ENCODE measurements around the gene SMIM11.
"Not testable (repeated sequence)": the region's sequence is repeated elsewhere in the genome, so short reads cannot be mapped to it uniquely, and the experiment has no call there.

The SMIM11 gene, protein sequence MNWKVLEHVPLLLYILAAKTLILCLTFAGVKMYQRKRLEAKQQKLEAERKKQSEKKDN

DNA sequence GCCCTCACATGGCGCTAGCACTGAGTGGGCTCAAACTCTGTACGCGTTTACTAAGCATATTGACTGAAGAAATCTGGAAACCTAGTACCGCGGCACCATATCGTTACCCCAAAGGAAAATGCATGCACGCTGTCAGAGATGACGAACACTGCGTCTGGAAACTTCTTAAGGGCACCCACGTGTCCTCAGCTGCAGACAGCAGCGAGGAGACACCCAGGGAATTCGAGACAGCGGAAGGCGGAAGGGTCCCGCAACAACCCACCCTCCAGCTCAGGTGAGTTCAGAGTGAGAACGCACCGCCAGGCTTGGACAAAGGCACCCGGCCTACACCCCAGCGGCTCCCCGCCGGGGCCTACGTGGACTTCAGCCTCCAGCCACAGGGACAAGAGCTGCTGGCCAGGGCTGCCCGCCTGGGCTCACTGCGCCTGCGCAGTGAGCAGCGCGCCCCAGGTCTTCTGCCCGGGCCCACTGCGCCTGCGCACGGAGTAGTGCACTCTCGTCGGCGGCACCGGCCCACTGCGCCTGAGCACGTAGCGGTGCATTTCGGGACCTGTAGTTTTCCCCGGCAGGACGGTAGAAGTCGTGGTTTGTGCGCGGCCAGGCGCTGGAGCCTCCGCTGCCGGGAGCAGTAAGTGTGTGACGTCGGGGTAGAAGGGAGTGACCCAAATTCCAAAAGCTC, at the start of gene SMIM11:
TSS of gene SMIM11 (plus strand) at position 568 of the 679 bp plus-strand sequence. CDS start 3,998 bp downstream, outside the sequence.
- DNase-seq = not testable (repeated sequence)

DNA sequence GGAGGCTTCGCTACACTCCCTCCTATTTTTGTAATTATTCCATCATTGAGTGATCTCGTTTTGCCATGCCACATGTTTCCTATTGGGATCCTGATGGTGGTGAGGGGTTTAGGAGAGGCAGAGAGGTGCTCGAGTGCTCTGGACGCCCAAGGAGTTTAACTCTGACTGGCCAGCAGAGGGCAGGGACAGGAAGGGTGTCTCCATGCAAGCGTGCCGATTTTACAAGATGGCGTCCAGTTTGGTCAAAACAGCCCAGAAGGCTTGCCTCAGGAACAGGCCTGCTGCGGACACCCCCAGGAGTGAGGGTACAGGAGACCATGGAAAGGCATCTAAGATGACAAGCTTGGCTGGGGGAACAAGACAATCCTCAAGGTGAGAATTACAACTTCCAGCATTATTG, 45.3 kb upstream of the SMIM11 start:
- no peak for DNase-seq

GRCh38 chr21:34331726-34332125, 43.6 kb upstream of the SMIM11 start:
- DNase-seq = no peak

- DNase-seq = no peak
Observed at GRCh38 chr21:34332347-34332746, 43.0 kb upstream of the SMIM11 start.

DNA sequence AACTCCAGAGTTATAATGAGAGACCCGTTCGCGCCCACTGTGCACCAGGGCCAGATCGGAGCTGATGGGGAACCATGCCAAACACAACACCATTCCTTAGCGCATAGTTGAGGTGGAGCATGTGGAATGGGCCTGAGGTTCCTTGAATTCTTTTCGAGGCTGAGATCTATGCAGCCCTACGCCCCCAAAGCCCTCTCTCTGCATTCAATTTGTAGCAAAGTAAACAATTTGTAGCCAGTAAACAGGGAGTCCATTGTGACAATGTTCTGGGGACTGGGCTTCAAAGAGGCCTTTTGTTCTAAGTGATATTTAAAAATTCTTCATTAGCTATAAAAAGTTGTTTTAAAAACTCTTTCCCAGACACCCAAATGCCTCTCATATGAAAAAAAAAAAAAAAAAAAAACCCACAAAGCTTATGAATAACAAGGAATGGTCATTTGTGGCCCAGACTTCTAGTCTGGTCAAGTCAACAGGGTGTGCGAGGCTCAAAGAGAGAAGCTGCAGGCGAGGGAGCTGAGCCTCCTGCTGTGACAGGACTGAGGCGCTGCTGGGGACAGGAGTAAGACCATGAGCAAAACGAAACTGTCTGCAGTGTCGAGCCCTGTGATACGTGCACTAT, 42.1 kb upstream of the SMIM11 start:
- DNase-seq = no peak

GRCh38 chr21:34335316-34335715, 40.0 kb upstream of the SMIM11 start:
- no peak for DNase-seq

- DNase-seq = no peak
Observed at GRCh38 chr21:34336245-34336644, 39.1 kb upstream of the SMIM11 start.

DNA sequence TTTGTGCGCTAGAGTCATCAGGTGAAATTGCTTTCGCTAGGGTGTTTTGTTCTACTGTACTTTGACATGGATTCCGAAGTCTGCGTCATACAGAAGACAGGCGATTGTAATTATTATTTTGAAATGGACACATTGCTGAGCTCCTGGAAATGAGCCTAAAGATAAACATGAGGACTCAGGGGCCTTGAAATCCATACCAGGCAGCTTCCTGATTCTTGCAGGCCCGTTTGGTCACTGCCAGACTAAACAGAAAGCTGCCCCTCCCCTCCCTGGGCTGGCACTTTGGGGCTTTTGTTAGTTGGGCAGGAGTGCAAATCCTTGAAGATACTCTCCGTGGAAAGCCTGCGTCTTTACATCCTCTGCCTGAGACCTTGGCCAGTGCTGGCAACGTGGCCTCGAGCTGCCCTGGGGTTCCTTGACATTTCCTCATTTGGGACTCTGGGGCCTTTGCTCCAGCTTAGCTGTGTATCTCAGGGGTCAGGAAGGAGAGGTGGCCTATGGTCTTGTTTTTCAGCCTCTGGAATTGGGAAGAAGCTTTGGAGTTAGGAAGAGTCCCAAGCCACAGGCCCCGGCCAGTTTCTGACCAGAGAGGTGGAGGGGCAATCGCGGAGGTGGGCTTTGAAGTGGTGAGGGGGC, 38.4 kb upstream of the SMIM11 start:
- no peak for DNase-seq

DNA sequence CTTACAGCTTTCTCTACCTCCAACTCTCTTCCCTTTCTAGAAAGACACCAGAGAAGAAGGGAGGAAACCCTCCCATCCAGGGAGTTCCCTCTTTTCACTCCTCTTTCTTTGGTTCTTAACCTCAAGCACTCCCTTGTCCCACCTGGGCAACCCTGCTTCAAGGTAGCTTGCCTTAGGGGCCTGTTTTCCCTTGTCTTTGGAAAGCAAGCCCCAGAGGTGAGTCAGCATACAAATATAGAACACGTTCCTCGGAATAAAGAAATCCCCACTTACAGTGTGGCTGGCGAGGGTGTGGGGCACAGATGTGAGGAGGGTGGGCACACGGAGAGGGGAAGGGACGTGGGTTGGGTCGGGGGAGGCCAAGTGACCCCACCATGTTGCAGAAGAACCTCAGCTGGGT, 37.6 kb upstream of the SMIM11 start:
- DNase-seq = no peak

DNA sequence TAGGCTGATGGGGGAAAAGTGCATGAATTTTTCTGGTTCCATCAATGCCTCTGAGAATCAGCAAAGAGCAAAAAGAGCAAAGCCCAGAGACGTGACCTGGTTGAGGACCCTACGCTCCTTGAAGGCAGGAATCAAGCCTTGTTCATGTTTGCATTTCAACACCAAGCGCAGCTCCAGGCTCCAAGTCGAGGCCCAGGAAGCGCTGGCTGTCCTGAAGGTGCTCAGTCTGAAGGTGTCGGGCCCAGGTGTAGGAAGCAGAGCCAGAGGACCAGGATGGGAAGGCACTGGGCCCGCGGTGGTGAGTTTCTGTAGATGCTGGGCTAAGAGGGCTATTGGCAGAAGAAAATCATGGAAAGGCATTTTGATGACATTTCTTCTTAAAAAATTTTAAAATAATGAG, 37.1 kb upstream of the SMIM11 start:
- no peak for DNase-seq

DNA sequence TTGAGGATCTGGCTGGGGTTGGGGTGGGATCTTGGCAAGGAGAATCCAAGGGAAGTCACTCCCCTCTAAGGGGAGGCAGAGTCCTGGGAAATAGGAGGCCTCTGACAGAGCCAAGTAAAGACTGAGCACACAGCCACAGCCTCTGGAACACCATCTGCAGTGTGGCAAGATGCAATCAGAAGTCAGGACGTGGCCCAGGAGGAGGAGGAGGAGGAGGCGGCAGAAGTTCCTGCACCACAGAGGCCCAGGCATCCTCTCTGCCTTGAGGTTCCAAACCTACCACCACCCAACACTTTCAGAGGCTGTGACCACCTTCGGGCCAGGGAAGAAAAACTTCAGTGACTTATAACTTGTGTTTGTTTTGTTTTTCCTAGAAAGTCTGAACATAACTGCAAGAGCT, 35.2 kb upstream of the SMIM11 start:
- DNase-seq = no peak

DNA sequence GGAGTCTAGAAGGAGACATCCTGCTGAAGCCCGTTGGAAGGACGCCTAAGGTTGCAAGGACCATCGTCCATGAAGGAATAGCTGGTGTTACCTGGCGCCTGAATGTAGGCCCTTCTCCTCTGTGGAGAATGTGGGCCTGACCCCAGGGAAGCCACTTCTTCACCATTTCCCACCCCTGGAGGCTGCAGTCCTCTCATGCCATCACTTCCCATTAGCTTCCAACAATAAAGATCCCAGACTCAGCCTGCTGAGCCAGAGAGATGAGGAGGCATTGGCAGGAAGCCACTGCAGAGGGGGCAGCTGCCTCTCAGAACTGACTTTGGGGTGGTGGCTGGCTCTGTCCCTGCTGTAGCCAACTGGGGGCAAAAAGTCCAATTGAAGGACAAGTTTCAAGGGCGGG, 32.8 kb upstream of the SMIM11 start:
- DNase-seq = no peak

- no peak for DNase-seq
Observed at GRCh38 chr21:34343347-34343746, 32.0 kb upstream of the SMIM11 start.

- DNase-seq = no peak
Observed at GRCh38 chr21:34343838-34344381, 31.4 kb upstream of the SMIM11 start.

GRCh38 chr21:34344584-34344983, 30.7 kb upstream of the SMIM11 start:
- DNase-seq = no peak

GRCh38 chr21:34345091-34345871, 30.0 kb upstream of the SMIM11 start:
- DNase-seq = no peak

DNA sequence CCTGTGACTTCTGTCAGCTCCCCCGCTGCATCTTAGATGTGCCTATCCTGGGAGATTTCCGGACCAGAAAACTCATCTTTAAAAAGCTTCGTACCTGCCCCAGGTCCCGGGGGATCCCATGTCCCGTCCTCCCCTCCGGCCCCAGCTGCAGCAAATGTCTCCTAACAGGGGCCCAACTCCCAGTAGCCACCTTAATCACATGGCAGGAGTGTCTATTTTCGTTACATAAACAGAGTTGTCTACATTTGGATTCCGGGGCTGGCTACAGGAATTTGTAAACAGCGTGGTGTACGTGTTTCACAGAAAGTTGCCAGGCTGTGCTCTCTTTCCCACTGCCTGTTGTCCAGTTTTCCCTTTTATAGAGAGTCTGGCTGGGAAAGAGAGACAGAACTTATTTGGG, 29.4 kb upstream of the SMIM11 start:
- no peak for DNase-seq

GRCh38 chr21:34348890-34349519, 26.3 kb upstream of the SMIM11 start:
- DNase-seq = no peak

DNA sequence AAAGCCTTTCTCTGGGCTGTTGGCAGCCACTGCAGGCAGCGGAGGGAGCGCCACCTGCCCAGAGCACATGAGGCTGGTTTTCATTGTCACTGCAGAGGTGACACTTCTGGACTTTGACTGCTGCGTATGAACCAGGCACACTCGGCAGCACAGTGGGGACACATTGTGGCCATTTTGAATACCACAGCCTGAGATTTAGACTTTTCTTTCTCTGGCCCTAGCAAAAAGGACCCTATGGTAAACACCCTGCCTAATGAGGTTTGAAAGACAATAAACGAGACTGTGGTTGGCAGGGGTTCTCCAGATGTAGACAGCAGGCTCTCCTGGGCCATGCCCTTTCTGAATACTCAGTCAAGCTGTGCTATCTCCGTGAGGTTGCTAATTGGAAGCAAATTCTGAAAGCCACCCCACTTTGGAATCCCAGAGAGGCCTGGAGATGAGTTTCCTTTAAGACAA, 23.5 kb upstream of the SMIM11 start:
- DNase-seq = peak; percentile 81

- DNase-seq = no peak
Observed at GRCh38 chr21:34352556-34352955, 22.8 kb upstream of the SMIM11 start.

DNA sequence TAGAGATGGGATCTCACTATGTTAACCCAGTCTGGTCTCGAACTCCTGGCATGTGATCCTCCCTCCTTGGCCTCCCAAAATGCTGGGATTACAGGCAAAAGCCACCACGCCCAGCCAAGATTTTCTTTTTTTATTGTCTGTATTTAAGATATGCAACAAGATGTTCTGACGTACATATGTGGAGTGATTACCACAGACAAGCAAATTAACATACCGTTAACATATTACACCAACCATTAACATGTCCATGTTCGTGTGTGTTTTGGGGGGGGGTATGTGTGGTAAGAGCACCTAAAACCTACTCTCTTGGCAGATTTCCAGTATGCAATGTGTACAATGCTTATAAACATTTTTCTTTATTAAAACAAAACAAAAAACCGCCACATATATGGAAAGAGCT, 22.1 kb upstream of the SMIM11 start:
- no peak for DNase-seq

DNA sequence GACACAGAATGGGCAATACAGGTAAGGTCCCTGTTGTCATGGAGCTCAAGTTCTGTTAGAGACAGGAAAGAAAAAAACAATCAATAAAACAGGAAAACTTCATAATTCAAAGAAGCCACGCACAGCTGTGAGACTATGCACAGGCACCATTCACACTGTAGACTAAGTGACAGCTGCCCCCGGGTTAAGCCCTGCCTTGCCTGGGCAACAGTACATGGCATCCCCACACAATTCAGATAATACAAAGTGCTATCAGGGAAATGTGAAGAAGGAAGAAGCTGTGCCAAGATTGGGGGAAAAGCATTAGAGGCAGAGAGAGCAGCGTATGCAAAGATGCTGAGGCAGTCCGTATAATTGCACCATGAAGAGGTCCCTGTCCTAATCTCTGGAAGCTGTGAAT, 20.5 kb upstream of the SMIM11 start:
- DNase-seq = no peak

DNA sequence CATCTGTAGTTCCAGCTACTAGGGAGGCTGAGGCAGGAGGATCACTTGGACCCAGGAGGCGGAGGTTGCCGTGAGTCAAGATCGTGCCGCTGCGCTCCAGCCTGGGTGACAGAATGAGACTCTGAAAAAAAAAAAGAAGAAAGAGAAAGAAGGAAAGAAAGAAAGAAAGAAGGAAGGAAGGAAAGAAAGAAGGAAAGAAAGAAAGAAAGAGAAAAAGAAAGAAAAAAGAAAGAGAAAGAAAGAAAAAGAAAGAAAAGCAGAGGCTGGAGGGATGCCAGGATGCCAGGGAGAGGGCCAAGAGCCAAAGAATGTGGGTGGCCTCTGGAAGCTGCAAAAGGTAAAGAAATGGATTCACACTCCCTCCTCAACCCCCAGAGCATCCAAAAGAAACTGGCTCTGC, 19.7 kb upstream of the SMIM11 start:
- DNase-seq = no peak

Measured in hematopoietic multipotent progenitor cell treated with erythropoietin and hydrocortisone succinate and interleukin-3 and kit ligand, for 6 days (in vitro differentiated cells).